Measurements from ENCODE around the gene TBC1D2B.
"Not testable (repeated sequence)": the region's sequence is repeated elsewhere in the genome, so short reads cannot be mapped to it uniquely, and the experiment has no call there.

Gene TBC1D2B

DNA sequence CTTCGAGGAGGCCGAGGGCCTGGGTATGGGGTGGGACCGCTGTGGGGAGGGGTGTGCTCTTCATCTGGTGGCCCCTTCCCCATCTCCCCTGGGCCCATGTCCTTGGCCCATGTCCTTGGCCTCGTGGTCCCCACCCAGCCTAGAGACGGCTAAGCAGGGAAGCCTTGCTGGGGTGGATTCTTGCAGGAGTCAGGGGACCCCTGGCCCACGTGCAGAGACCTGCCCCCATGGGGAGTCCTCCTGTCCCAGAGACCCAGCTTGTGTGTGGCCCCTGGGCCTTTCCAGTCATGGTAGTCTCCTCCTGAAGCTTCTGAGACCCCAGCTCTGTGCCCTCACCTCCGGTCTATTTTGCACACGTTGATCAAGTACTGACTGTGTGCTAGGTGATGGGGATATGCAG lies 97.4 kb downstream of the TBC1D2B start:
- in situ Hi-C loops (cut with HindIII; ENCODE audit: low sequenced_read_pairs) = no loop called here
- no peak overlapping the region for H3K4me3 ChIP-seq (ENCODE audit: low read depth, low read length)
- TF ChIP-seq, protein P1, sequence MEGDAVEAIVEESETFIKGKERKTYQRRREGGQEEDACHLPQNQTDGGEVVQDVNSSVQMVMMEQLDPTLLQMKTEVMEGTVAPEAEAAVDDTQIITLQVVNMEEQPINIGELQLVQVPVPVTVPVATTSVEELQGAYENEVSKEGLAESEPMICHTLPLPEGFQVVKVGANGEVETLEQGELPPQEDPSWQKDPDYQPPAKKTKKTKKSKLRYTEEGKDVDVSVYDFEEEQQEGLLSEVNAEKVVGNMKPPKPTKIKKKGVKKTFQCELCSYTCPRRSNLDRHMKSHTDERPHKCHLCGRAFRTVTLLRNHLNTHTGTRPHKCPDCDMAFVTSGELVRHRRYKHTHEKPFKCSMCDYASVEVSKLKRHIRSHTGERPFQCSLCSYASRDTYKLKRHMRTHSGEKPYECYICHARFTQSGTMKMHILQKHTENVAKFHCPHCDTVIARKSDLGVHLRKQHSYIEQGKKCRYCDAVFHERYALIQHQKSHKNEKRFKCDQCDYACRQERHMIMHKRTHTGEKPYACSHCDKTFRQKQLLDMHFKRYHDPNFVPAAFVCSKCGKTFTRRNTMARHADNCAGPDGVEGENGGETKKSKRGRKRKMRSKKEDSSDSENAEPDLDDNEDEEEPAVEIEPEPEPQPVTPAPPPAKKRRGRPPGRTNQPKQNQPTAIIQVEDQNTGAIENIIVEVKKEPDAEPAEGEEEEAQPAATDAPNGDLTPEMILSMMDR (IDR thresholded peaks at IDR 0.05; ENCODE audit: low read depth, low read length) = no peak
- no peak for DNase-seq (ENCODE audit: low read depth, low spot score)

DNA sequence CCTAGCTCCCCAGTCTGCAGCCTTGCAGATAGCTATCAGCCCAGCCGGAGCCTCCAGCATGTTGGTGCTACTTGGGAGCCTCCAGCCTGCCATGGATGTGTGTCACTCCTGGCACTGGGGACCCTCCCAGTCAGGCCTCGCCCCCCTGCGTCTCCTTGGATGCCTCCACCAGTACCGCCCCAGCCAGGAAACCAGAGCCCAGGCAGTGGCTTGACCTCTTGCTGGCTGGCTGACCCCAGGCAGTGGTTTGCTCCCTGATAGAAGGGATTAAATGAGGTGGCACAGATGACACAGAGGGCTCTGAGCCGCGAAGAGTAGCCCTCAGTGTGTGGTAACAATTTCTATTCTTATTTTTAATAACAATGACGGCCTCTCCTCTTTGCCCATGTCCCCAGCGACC lies 98.4 kb downstream of the TBC1D2B start:
- in situ Hi-C loops (cut with HindIII; ENCODE audit: low sequenced_read_pairs); H3K4me3 ChIP-seq (ENCODE audit: low read depth, low read length); DNase-seq (ENCODE audit: low read depth, low spot score): not testable (repeated sequence)

DNA sequence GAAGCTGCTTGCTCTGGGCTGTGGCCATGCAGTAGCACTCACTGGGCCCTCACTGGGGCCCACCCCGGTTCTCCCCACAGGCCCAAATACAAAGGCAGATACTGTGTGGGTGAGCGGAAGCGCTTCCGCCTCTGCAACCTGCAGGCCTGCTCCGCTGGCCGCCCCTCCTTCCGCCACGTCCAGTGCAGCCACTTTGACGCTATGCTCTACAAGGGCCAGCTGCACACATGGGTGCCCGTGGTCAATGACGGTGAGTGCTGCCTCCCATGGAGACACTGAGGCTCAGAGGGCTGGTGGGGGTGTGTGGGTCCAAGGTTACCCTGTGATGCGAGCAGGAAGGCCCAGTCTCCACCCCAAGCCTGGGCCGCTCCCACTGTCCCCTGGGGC lies 98.8 kb downstream of the TBC1D2B start:
- DNase-seq (ENCODE audit: low read depth, low spot score); H3K4me3 ChIP-seq (ENCODE audit: low read depth, low read length); in situ Hi-C loops (cut with HindIII; ENCODE audit: low sequenced_read_pairs): not testable (repeated sequence)

DNA sequence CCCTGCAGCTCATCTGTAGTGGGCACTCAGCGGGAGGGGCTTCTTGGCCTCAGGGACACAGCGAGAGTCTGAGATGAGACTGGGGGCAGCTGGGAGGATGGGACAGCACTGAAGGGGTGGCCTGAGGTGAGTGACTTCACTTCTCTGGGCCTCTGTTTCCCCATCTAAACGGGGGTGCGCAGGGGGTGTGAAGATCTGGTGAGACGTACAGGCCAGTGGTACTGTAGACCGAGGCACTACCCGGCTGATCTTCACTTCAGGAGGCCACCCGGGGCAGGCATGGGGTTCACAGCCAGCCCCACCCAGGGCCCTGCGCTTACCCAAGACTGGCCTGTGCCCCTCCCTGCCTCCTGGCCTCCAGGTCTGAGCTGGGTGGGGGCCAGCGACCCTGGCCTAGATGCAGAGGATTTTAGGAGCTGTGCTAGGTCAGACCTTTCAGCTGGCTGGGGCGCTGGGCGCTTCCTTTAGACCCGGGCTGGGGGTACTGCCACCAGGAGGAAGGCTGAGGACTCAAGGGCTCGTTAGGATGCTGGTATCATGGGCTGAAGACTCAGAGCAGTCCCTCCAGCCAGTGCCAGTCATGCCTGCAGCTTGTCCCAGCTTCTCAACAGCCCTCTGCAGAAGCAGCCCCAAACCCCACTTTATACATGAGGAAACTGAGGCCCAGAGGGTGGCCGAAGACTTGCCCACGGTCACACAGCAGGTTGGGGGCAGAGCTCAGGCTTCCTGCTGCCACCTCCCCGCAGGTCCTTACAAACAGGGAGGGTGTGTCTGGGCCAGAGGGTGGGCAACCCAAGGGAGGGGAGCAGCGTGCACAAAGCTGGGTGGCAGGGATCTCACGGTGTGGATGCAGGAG lies 99.4 kb downstream of the TBC1D2B start:
- in situ Hi-C loops (cut with HindIII; ENCODE audit: low sequenced_read_pairs); H3K4me3 ChIP-seq (ENCODE audit: low read depth, low read length); DNase-seq (ENCODE audit: low read depth, low spot score): not testable (repeated sequence)

DNA sequence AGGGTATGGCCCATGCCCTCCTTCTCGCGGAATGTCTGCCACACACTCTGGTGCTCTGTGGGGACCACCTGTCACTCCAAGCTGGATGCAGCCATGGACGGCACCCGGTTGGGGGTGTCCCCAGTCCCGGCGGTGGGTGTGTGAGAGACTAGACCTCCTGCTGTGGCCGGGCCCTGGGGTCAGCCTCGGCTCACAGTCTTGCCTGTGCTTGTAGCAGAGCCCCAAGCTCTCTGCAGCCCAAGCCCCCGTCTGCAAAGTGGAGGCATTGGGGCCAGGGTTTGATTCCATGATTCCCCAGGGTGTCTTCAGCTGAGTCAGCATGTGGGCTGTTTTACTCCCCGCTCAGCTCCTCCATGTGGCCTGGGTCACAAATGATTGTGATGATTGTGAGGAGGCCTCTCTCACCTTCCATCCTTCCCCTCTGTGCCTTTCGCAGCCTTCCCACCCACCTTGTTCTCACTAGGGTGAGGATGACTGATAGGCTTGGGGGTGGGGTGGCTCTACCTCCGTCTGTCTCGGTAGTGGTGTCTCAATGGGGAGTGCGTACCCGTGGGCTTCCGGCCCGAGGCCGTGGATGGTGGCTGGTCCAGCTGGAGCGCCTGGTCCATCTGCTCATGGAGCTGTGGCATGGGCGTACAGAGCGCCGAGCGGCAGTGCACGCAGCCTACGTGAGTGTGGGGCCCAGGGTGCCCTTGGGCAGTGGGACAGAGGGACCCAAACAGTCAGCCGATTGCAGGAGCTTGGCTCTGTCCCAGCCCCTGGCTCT lies 100.6 kb downstream of the TBC1D2B start:
- H3K4me3 ChIP-seq (ENCODE audit: low read depth, low read length); DNase-seq (ENCODE audit: low read depth, low spot score); in situ Hi-C loops (cut with HindIII; ENCODE audit: low sequenced_read_pairs): not testable (repeated sequence)

DNA sequence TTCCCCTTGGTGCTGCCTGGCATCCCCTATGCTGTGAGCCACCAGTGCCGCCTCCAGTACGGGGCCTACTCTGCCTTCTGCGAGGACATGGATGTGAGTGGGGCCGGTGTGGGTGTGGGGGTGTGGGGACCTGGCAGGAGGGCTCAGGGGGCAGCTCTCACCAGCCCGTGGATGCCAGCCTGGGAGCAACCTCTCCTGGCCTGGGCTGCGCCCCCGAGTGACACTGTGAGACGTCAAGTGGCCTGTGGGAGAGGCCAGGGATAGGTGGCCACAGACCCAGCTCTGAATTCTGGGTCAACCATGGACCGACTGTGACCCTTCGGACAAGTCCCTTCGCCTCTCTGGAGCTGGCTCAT lies 101.4 kb downstream of the TBC1D2B start:
- in situ Hi-C loops (cut with HindIII; ENCODE audit: low sequenced_read_pairs); H3K4me3 ChIP-seq (ENCODE audit: low read depth, low read length); DNase-seq (ENCODE audit: low read depth, low spot score): not testable (repeated sequence)

DNA sequence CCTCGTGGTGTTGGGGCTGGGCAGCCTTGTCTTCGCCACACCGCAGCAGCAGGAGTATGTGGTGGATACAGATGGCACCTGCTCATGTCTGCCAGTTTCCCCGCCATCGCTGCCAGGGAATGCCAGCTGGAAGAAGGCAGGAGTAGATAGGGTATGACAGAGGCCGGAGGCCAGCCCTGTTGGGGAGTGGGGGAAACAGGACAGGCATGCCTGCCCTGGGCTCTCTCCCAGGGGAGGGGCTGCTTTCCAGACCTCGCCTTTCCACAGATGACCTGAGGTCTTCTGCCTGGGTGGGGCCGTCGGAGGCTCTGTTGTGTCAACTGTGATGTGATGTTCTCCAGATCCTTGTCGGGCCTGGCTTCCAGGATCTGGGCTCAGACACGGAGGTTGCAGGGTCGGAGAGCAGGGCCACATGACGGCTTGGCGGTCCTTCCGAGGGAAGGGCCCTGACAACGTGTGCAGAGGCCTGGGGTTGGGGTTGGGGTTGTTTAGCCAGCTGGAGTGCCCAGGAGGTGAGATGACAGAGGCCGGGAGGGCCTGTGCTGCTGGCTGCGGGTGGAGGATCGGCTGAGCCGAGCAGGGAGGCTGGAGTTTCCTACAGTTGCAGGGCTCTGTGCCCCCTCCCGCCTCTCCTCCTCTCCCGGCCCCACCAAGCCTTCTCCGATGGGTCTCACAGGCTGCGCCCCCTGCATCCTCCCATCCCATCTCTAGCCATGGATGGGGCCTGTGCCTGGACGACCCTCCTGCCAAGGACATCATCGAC lies 102.0 kb downstream of the TBC1D2B start:
- DNase-seq (ENCODE audit: low read depth, low spot score) = no peak
- TF ChIP-seq, protein P1 (IDR thresholded peaks at IDR 0.05; ENCODE audit: low read depth, low read length) = no peak
- in situ Hi-C loops (cut with HindIII; ENCODE audit: low sequenced_read_pairs) = no loop called here
- no peak overlapping the region for H3K4me3 ChIP-seq (ENCODE audit: low read depth, low read length)

DNA sequence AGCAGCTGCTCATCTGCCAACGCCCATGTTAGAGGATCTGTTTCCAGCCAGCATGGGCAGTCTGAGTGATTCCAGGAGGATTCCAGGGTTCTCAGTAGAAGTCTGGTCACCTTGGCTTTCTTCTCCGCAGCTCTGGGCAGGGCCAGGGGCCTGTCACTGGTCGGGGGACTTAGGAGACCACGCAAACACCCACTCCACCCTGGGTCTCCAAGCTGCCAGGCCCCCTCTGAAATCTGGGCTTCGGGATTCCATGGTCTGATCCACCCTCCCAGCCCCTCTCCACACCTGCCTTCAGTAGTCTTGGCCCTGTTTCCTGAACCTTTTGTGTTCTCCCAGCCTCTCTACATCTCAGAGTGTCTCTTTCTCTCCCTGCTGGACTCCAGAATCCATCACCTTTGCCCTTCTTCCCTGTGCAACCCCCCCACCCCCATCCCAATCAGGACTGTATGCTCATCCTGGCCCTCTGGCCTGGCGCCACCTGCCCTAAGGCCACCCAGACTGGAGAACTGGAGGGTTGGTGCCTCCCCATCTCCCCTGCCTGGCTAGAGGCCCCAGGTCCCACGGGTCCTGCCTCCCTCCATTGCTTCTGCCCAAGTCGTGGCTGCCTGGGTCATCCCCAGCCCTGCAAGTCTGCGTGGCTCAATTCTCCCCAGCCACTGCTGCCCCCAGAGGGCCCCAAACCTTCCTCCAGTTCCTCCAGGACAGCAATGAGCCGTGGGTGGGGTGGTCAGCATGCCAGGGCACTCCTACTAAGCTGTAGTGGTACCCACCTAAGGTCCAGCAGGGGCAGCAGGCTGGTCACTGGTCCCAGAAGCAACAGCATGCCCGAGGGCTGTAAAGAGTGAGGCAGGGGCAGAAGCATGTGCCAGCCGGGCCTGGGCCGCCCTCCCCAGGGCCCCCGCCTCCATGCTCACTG lies 102.8 kb downstream of the TBC1D2B start:
- no peak overlapping the region for H3K4me3 ChIP-seq (ENCODE audit: low read depth, low read length)
- TF ChIP-seq, protein P1 (IDR thresholded peaks at IDR 0.05; ENCODE audit: low read depth, low read length) = no peak
- DNase-seq (ENCODE audit: low read depth, low spot score) = no peak
- in situ Hi-C loops (cut with HindIII; ENCODE audit: low sequenced_read_pairs) = no loop called here
